GM12873 (cell line): ENCODE measurements around the gene ATG13.

Experiments
- TF ChIP-seq, protein P1 (sequence below): IDR thresholded peaks from 2 replicates; pipeline ENCODE4 v1.5.1; 2012; ENCODE audit warnings: low read depth, mild to moderate bottlenecking, moderate library complexity, low read length, control low read depth; ENCODE audit not compliant: insufficient read depth; ENCODE audit errors: missing control alignments

ATG13 gene

DNA sequence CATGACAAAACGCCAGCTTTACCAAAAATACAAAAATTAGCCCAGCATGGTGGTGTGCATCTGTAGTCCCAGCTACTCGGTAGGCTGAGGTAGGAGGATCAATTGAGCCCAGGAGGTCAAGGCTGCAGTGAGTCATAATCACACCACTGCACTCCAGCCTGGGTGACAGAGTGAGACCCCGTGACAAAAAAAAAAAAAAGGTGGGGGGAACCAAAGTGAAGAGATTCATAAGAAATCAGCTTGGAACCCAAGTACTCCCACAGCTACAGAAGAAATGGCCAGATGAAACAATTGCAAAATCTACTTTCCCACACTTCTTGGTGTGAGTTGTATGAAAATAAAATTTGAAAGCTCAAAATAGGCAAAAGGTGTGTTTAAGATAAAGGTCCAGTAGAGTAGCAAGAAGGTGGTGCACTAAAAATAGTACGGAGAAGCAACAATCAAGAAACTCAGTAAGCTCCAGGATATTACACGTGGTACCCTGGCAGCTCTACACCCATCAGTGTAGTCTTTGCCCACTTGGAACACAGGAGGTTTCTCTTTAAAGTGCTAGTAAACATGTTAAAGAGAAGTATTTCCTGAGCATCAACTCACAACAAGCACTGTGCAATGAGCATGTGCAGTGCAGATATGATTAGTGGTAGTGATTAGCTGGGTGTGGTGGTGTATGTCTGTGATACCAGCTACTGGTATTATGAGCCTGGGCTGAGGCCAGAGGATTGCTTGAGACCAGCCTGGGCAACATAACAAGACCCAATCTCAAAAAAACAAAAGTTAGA lies 5.6 kb upstream of the ATG13 start:
- TF ChIP-seq, protein P1, sequence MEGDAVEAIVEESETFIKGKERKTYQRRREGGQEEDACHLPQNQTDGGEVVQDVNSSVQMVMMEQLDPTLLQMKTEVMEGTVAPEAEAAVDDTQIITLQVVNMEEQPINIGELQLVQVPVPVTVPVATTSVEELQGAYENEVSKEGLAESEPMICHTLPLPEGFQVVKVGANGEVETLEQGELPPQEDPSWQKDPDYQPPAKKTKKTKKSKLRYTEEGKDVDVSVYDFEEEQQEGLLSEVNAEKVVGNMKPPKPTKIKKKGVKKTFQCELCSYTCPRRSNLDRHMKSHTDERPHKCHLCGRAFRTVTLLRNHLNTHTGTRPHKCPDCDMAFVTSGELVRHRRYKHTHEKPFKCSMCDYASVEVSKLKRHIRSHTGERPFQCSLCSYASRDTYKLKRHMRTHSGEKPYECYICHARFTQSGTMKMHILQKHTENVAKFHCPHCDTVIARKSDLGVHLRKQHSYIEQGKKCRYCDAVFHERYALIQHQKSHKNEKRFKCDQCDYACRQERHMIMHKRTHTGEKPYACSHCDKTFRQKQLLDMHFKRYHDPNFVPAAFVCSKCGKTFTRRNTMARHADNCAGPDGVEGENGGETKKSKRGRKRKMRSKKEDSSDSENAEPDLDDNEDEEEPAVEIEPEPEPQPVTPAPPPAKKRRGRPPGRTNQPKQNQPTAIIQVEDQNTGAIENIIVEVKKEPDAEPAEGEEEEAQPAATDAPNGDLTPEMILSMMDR: no peak

DNA sequence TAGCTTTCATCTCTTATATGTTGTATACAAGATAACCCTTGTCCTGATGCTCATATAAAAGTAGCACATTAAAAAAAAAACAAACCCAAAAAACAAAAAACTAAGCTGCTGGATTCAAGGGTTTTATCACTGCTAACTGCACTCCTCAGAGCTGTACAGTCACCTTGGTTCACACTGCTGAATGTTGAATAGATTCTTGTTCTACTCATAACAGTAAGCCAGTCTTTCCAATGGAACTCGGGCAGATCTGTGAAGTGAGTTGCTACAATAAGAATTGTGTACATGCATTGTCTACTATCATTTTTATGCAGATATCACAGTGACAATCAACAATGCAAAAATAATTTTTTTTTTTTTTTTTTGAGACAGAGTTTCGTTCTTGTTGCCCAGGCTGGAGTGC lies 5.0 kb upstream of the ATG13 start:
- TF ChIP-seq, protein P1: no peak

DNA sequence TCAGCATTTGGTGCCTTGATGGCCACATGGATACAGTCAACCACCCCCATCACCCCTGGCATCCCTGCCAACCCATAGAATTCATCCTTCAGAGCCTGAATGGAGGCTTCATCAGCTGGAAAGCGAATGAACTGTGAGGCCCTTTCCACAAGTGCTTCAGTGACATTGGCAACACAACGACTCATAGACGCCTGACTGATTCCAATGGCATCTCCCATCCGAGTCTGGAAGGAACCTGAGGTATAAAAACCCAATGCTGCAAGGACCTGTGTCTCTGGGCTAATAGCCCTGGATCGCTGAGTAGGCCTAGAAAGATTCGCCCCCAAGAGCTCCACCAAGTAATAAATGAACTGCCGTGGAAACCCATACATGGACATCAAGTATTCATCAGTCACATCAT lies 1.6 kb upstream of the ATG13 start:
- TF ChIP-seq, protein P1: no peak

DNA sequence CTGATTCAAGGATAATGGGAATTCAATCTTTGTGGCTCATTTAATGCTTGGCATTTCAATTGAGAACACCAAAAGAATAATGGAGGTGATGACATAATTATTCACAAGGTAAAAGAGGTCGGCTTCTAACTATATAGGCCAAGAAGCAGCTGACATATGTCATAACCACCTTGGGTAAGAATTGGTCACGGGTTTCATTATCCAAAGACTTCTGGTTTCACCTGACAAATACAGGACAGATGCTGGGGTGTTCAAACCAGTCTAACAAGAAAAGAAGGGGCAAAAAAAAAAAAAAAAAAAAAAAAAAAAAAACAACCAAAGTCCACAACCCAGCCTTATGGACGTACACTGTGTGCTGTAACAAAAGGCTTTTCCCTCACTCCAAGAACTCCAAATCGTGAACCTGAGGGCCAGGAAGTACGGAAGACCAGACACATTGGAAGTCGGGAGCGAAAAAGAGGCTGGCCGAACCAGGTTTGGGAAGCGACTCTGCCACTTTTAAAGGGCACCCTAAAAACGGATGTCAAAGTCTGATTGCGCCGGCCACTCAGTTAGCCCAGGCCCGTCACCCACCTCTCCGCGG lies 711 bp upstream of the ATG13 start:
- TF ChIP-seq, protein P1: no peak

DNA sequence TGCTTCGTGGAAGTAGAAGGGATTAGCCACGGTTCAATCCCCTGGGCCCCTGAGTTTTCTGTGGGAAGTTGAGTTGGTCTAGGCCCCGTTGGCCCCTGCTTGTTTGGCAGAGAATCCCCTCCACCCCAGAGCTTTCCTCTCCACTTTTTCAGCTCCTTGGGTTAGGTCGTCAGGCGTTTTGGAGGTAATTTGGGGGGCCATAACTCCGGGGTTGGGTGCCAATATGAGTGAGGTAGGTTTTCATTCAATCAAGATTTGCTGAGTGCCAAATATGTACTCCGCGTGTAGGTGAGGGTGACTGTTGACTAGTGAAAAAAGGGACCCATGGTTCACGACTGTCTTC lies 590 bp downstream of the ATG13 start:
- TF ChIP-seq, protein P1: no peak

DNA sequence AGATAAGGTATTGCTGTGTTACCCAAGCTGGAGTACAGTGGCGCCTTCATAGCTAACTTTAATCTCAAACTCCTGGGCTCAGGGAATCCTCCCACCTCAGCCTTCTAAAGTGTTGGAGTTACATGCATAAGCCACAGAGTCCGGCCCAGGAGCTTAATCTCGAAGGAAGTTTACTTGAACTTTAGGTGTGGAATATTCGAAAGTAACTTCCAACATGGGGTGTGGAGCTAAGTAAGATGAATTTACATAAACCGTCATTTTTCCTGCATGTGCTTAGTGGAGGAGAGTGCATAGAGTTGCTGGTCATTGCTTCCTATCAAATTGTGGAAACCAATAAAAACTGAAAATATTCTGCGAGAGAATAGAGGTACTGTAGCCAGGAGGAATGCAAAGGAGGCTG lies 1.5 kb downstream of the ATG13 start:
- TF ChIP-seq, protein P1: no peak

DNA sequence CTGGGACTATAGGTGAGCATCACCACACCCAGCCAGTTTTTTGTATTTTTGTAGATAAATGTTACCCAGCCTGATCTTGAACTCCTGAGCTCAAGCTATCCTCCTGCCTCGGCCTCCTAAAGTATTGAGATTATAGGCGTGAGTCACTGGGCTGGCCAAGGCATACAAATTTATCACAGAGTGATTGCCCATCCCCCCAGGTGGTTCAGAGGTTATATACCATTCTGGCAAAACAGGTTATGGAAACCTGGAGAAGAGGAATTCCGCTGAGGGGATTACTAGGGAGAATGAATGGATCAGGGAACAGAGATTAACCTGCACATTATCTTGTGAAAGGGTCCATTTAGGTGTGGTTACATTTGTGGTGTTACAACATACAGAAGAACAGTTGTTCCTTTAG lies 8.1 kb downstream of the ATG13 start:
- TF ChIP-seq, protein P1: no peak
